HG03378 (cell line): ENCODE data around the gene ZNF460.
"Not testable (repeated sequence)": the region's sequence is repeated elsewhere in the genome, so short reads cannot be mapped to it uniquely, and the experiment has no call there.

Source experiments
- ATAC-seq: cut with Tn5 transposase; IDR thresholded peaks from one replicate; pipeline ENCODE4 v1.9.1; 2021; ENCODE audit warnings: mild to moderate bottlenecking, moderate library complexity; ENCODE audit not compliant: unreplicated experiment

Gene ZNF460

DNA sequence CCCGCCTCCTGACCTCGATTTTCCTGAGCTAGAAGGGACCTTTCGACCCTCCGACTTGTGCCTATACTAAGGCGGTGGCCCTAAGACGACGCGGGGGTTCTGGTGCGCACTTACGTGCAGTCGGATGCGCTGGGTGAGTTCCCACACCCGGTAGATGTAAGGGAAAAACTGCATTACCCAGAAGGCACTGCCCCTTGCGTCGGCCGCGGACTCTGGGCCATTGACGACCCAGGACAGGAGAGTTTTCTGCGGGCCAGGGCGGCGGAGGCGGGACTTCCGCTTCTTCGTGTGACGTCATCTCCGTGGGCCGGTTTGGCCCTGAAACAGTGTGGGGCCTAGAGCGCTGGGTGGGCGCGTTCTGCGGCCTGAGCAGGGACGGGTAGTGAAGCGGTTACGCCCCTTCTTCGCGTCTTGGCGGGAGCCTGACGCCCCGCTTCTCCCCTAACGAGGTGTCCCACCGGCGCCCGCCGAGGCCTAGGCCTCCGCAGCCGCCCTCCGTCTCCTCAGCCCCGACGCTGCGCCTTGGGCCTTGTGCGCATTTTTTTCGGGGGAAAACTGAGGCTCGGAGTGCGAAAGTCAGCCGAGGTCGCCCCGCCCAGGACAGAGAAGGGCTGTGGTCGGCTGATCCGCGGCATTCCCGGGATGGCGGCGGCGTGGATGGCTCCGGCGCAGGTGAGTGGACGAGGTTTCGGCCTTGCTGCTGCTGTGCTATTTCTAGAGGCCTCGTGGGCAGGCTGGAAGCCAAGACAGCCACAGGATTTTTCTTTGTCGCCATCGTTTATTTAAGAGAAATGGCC lies at the start of gene ZNF460:
Gene ZNF460, plus strand, starts transcription at position 321 of the 797 bp plus-strand sequence. Its CDS starts 322 bp downstream, at position 643.
- ATAC-seq: peak; percentile 60

DNA sequence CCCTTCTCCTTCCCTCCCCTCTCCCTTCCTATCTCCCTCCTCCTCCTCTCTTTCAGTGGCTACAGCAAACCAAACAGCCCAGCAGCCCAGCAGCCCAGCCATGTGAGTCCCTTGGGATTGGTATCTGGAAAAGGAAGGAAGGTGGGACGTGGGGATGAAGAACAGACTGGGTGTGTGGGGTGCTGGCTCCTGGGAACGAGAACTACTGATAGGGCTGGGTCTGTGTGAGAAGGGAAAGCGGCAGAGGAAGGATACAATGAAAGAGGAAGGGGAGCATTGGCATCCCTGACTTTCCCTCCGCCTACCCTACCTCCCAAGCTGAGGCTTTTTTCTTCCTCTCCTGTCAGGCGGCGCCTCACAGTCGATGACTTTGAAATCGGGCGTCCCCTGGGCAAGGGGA lies 48.6 kb upstream of the ZNF460 start:
- no peak for ATAC-seq

DNA sequence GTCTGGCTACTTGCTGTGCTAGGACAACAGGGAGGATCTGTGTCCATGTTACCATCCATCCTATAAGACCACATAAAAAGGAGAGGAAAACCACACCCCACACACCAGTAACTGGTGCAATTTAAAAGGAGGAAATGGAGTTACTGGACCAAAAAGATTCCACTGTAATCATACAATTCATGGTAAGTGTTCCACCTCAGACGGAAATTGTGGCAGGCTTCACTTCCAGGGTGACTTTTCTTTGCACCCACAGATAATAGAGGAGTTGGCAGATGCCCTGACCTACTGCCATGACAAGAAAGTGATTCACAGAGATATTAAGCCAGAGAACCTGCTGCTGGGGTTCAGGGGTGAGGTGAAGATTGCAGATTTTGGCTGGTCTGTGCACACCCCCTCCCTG lies 47.1 kb upstream of the ZNF460 start:
- no peak for ATAC-seq

DNA sequence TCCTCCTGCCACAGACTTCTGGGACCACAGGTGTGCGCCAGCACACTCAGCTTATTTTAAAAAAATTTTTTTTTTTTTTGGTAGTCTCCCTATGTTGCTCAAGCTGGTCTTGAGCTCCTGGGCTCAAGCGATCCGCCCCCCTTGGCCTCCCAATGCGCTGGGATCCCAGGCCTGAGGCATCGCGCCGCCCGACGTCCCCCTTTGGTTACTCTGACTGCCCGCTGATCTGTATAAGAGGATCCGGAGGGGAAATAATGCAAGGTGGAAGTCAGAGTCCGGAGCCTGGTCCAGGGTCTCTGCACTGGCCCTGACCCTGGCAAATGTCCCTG lies 40.3 kb upstream of the ZNF460 start:
- ATAC-seq: no peak

DNA sequence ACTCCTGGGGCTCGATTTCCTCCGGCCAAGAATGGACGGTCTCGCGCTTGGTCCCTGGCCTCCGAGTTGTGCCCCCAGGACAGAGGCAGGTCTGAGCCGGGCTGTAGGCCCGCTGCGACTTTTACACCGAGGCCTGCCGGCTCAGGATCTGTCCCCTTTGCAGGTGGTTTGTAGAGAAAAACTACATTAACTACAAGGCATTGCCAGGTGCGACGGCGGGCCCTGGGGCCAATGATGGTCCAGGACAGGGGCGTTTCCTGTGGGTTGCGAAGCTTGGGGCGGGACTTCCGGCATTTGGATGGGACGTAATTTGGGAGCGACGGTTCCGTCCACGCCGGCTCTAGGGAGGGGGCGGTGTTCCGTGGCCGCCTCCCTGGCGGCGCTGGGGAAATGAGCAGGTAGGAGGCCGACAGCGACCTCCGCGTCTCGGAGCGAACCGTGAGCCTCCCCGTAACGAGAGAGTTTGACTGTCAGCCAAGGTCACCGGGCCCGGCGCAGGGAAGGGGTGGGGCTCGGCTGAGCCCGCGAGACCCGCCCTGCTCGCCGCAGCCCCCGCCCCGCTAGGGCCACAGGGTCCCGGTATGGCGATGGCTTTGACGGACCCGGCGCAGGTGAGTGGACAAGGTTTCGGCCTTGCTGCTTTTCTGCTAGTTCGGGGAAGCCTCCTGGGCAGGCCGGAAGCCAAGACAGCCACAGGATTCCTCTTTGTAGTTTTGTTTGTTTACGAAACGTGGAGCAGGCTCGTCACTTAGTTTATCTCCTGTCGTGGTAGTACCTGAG lies 39.8 kb upstream of the ZNF460 start, which contains the start of gene ZNF805:
Gene ZNF805, plus strand, starts transcription at position 322 of the 780 bp plus-strand sequence. Its CDS starts 260 bp downstream, at position 582.
- ATAC-seq: peak; percentile 78

DNA sequence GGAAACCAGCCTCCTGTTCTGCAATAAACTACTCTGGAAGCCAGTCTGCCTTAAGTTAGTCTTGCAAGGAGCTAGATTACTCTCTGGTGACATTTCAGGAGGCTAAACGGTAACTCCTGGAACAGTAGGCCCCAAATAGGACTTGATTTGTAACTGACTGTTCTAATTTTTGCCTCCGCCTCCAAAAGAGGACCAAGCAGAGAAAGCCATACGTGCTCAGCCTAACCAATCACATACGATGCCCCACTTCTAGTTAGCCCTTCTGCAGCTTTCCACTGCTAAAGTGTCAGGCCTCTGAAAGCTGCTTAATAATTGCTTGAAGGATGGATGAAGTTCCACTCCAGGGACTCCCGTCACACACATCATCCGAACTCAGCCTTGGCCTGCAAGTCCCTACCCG lies 39.1 kb upstream of the ZNF460 start:
- no peak for ATAC-seq

DNA sequence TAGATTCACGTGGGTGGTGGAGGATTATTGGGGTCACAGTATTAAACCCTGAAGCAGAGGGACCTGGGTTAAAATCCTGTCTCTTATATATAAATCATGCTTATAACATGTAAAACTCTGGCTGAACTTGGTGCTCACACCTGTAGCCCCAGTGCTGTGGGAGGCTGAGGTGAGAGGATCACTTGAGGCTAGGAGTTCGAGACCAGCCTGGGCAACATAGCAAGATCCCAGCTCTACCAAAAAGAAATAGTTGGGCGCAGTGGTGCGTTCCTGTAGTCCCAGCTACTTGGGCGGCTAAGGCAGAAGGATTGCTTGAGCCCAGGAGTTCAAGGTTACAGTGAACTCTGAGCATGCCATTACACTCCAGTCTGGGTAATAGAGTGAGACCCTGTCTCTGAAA lies 37.5 kb upstream of the ZNF460 start:
- no peak for ATAC-seq

DNA sequence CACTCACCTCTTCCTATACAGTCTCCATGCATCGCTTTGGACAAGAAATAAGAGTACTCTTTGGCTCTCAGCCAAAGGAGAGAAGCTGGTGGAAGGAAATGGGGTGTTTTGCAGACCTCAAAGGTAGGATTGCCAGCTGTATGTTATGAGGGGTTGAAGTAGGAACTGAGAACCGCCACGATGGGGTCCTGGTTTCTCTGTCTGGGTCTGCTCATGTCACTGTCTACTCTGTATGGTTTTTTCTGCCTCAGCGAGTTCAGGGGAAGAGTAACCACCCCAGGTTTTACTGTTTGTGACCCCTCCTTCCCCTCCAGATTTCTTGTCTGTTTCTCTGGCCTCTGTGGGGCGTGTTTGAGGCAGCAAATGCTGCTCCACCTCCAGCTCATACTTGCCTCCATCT lies 35.8 kb upstream of the ZNF460 start:
- no peak for ATAC-seq

DNA sequence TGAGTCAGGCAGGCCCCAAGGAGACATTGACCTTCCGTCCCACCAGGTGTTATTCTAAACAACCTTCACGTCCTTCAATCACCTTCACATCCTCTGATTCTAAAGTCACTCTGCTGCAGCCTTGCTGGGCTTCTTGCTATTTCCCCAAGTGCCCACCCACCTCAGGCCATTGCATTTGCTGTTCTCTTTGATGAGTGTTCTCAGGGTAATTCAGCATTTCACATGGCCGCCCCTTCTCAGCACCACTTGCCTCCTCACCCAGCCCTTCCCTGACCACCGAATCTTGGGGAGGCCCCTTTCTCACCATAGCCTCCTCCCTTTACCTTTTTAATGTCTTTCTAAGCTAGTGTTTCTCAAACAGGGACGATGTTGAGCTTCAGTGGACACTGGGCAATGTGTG lies 35.2 kb upstream of the ZNF460 start:
- no peak for ATAC-seq

DNA sequence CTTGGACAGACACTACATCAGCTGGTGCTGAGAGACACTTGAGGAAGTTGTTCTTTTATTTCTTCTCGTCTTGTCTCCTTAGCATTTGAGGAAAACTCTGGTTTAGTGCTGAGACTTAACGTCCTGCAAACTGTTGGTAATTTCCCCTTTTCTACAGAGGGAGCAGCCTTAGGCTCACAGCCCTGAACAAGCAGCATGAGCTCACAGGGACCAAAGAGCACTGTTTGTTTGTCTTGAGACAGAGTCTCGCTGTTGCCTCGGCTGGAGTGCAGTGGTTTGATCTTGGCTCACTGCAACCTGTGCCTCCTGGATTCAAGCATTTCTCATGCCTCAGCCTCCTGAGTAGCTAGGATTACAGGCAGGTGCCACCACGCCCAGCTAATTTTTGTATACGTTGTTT lies 34.3 kb upstream of the ZNF460 start:
- no peak for ATAC-seq

DNA sequence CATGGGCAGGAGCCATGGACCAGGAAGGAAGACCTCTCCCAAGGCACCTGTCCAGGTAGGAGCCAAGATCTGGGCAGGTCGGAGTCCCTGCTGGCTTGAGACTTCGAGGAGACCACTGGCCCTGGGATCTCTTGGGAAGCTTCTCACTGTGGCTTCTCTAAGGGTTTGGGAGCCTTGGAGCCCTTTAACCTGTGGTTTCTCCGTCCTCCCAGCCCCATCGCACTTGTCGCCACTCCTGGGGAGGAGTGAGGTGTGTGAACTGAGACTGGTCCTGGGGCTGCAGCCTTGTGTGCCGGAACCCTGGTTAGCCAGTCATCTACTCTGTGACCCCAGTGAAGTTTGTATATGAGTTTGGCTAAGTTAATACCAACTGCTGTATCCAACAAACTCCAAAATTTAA lies 31.6 kb upstream of the ZNF460 start:
- ATAC-seq: no peak

DNA sequence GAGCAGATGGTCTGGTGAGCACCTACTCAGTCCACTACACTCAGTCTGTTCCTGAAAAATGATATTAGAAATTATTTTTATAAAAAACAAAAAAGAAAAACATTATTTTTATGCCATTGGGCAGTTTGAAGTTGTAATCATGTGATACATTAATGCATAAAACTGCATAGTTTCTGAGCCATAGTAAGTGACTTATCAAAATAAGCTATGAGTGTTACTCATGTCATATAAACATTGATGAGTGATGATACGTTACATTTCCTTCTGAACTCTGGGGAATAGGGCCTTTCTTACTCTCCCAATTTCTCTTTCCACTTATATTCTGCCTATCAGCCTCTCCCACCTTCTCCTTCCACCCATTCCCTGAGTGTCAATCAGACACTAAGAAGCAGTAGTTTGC lies 31.0 kb upstream of the ZNF460 start:
- ATAC-seq: no peak

DNA sequence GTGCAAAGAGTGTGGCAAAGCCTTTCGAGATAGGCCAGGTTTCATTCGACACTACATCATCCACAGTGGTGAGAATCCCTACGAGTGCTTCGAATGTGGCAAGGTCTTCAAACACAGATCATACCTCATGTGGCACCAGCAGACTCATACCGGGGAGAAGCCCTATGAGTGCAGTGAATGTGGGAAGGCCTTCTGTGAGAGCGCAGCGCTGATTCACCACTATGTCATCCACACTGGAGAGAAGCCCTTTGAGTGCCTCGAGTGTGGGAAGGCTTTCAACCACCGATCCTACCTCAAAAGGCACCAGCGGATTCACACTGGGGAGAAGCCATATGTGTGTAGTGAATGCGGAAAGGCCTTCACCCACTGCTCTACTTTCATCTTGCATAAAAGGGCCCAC lies 26.5 kb upstream of the ZNF460 start:
- ATAC-seq: not testable (repeated sequence)

DNA sequence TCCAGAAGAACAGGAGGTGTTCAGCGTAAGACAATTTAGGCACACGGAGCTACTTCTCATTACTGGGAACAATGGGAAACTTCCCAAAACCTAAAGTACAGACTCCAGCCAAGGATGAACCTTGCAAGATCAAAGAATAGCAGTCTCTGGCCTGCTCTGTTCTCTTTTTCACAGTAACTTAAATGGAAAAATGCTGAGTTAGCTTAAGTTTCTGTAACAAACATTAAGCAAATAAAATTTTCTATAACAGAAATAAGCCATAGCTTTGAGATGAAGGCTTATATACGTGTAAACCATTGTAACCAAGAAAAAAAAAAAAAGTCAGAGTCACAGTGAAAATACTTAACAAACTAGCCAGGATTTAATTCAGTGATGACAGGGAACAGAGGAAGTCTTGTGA lies 18.2 kb upstream of the ZNF460 start:
- no peak for ATAC-seq

DNA sequence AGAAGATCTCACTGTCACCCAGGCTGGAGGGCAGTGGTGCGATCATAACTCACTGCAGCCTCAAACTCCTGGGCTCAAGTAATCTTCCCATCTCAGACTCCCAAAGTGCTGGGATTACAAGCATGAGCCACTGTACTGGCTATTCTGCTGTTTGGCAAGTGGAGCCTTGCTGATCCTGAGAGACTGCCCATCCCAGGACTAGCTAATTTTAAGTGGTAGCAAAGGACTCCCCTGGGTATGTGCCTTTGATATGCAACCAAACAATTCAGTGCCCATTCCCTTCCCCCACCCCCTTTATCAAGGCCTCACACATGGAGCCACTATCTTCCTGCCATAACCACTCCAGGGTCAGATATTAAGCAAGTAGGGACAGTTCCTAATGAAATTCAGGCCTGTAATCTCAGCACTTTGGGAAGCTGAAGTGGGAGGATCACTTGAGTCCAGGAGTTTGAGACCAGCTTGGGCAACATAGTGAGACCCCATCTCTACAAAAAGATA lies 17.0 kb upstream of the ZNF460 start:
- no peak for ATAC-seq

DNA sequence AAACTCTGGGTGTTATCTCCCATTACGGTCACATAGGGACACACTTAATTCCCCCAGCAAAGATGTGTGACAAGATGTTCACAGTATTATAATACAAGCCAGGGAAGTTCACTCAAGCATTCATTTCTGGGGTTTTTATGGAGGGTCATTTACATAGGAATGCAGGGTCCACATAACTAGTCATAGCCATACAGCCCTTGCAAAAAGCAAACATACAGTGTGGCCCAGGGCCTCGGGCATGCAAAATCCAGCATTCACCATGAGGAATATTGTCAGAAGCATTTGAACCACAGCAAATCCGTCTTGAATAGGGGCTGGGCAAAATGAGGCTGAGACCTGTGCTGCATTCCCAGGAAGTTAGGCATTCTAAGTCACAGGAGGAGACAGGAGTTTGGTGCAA lies 13.0 kb upstream of the ZNF460 start:
- ATAC-seq: no peak

DNA sequence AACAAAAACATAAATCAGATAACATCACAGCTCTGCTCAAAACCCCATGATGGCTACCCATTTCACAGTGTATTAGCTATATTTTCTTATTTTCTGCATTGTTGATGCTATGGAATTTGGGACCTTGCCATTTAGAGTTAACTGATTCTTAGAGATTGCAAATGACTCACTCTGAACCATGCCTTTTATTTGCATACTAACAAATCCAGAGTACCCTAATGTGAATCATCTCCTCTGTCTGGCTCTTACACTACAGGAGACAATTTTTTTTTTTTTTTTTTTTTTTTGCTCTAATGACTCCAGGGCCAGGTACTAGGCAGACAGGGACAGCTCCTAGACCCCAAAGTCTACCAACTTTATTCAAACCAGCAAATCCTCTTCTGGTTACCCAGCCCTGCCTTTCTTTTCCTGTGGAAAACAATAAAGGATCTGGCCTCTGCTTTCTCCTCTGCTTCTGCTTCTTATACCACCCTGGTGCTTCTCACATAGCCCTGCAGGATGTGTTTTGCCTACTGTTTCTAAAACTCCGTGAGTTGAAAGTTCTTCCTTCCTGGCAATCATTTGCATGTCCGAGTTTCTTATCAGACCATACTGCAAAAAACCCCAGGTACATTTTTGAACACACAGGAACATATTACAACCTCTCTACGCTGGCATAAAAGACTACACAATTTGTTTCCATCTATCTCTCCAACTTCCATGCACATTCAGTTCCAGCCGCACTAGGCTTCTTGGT lies 10.6 kb upstream of the ZNF460 start:
- no peak for ATAC-seq

DNA sequence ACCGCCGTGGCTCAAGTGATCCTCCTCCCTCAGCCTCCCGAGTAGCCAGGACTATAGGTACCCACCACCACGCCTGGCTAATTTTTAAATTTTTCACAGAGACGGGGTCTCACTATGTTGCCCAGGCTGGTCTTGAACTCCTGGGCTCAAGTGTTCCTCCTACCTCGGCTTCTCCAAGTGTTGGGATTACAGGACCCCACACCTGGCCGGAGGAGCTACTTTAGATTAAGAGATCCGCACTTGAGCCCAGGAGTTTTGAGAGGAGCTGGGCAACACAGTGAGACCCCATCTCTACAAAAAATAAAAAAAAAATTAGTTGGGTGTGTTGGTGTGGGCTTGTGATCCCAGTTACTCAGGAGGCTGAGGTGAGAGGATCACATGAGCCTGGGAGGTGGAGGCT lies 9.0 kb upstream of the ZNF460 start:
- no peak for ATAC-seq

DNA sequence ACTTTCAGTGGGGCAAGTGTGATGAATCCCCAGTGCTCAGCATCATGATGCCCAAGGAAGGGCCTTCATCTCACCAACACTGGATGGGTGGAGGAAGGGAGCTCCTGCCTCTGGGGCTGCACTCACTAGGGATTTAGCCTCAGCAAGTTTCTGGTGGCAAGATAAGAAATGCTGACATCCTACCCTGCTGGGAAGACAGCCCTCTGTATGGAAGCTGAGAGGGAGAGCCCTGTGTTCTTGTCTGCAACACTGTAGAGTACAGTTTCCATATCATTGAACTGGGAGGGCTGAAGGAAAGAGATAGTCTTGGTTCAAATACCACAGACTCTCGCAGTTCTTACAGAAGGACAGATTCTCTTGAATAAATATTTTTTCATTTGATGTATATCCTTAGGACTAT lies 7.3 kb upstream of the ZNF460 start:
- no peak for ATAC-seq

DNA sequence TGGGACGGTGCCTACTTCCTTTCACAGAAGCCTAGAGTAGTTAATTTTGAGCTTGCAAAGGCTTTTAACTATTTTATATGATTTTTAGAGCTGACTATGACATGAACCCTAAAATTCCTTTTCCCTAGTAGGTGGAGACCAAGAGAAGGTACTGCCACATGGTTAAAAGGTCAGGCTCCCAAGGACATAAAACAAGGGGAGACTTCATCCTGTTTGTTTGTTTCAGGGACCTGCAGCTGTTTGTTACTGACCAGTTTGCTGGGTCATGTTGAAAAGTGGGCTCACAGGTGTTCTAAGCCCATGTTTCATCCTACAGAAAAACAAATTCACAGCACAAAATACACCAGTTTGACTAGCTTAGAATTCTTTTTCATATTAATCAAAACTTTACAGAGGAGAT lies 3.9 kb upstream of the ZNF460 start:
- no peak for ATAC-seq

DNA sequence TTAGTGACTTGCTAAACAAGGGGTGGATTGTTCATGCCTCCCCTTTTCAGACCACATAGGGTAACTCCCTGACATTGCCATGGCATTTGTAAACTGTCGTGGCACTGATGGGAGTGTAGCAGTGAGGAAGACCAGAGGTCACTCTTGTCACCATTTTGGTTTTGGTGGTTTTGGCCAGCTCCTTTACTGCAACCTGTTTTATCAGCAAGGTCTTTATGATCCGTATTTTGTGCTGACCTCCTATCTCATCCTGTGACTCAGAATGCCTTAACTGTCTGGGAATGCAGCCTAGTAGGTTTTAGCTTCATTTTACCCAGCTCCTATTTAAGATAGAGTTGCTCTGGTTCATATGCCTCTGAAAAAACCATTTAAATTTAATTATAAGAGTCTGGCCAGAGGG lies 1.8 kb upstream of the ZNF460 start:
- ATAC-seq: not testable (repeated sequence)
